ENCODE data around the gene CLASP1. TPM values are rescaled to one million over a fixed set of nuclear protein-coding genes. Genes with fewer than 3 reads are reported as not detected.

Gene CLASP1
- total and polyA plus RNA-seq, 2 of the 8 experiments (the other 6 are each of a cell fraction or from before 2014, with no cell fraction given): 7.3 to 53.9 TPM

DNA sequence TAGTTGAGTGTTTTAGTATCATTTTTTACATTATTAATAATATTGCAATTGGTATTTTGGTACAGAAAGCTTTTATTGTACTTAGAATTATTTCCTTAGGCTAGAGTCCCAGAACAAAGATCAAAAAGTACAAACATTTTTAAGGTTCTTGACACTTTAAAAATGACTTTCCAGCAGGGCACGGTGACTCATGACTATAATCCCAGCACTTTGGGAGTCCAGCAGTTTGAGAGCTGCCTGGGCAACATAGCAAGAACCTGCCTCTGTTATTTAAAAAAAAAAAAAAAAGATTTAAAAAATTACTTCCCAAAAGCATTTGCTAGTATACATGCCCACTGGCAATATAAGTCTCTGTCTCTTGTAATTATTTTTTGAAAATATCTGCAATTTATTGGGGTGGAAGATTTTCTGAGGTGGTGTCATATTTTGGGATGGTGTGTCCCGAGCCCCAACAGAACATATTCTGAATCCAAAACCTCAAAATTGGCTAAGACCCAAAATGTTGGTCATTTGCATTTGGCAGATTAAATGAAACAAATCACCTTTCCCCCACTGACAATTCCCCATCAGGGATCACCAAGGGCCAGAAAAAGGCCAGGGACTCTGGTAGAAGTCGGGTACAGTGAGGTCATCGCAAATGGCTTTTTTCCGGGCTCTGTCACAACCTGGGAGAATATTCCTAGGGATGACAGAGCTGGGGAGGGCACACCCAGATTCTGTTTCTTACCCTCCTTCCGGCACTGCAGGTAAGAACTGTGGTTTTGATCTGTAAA, 45.3 kb upstream of the CLASP1 start:
- no peak overlapping the region for H3K56ac ChIP-seq (replicated peaks; ENCODE audit: insufficient read length, low read depth, low read length)
- H2AK5ac ChIP-seq (ENCODE audit: low read depth, low read length): no peak overlapping the region
- 0 out of 2 replicates have a peak overlapping the region, but pooled peaks have one; percentile 25 for H2BK15ac ChIP-seq (ENCODE audit: low read length)
- H2AFZ ChIP-seq (ENCODE audit: low read length): no peak overlapping the region
- no peak overlapping the region for H3K14ac ChIP-seq (ENCODE audit: insufficient read length)
- CTCF ChIA-PET (ENCODE audit: partially characterized antibody): interaction anchor here (1.7 to 1.9 kb wide), 2 partner anchors 16 to 164 kb away, joined by 4 to 6 read pairs; partner anchors contain the start of gene RNU4ATAC
- H3K27me3 ChIP-seq (replicated peaks in 1 of 4; ENCODE audit: control insufficient read depth in 3 of 4, extremely low read depth in 1 of 4, insufficient read depth in 3 of 4, low read length in 3 of 4): no peaks in the 10 kb centered on the region
- H3K9ac ChIP-seq (replicated peaks in 1 of 4; ENCODE audit: extremely low read depth in 1 of 4, low read depth in 3 of 4, low read length in 3 of 4): no peak overlapping the region
- H3K36me3 ChIP-seq (ENCODE audit: control insufficient read depth in 2 of 4, insufficient read depth in 4 of 4, low read length in 3 of 4): no peaks in the 10 kb centered on the region
- 86% methylated on average over 6 of the region's 6 CpGs; no CpG with 5 or more reads in 1 of the 2 experiments for WGBS, 2 experiments (ENCODE audit: extremely low coverage in 1 of 2, insufficient coverage in 1 of 2, insufficient read length in 1 of 2, insufficient replicate concordance in 2 of 2, low coverage in 1 of 2, low lambda C conversion rate in 2 of 2, missing lambda C conversion rate in 1 of 2)
- no peak overlapping the region for H3K4me3 ChIP-seq (ENCODE audit: extremely low read depth in 1 of 4, insufficient read depth in 2 of 4, low read depth in 3 of 4, low read length in 4 of 4)
- H3K27ac ChIP-seq (ENCODE audit: low read depth, low read length): no peak overlapping the region
- peak overlapping the region; percentile 27; the same call in 1 of the 2 replicates for H2BK5ac ChIP-seq (ENCODE audit: low read depth, low read length)
- H4K8ac ChIP-seq (ENCODE audit: extremely low read depth, insufficient read depth, low read length): no peak overlapping the region
- no peak for FAIRE-seq
- DNase-seq (ENCODE audit: low read depth in 1 of 2, low spot score in 2 of 2): no peak
- H3K79me2 ChIP-seq (ENCODE audit: control insufficient read depth in 1 of 2, insufficient read depth in 2 of 2, low read length in 2 of 2): no peaks in the 10 kb centered on the region
- peak overlapping the region in 1 of 2 experiments; percentile 29; a peak in 2 of 4 replicates for H3K4me2 ChIP-seq (ENCODE audit: insufficient read depth in 1 of 2, low read depth in 2 of 2, low read length in 2 of 2)
- H3K23me2 ChIP-seq (ENCODE audit: low read depth, low read length): no peaks in the 10 kb centered on the region
- no peaks in the 10 kb centered on the region for H3K9me3 ChIP-seq (ENCODE audit: insufficient read depth in 2 of 2, low read depth in 1 of 2, low read length in 1 of 2)
- H4K5ac ChIP-seq (ENCODE audit: insufficient read length, low read depth, low read length): no peak overlapping the region
- no peaks in the 10 kb centered on the region for H3K79me1 ChIP-seq (ENCODE audit: low read depth, low read length)
- no peak overlapping the region for H3K23ac ChIP-seq (ENCODE audit: insufficient read length)
- H3K18ac ChIP-seq (ENCODE audit: extremely low read depth, low read length): no peak overlapping the region
- H2BK20ac ChIP-seq (ENCODE audit: low read length): no peak overlapping the region
- no peak overlapping the region for H2BK12ac ChIP-seq (ENCODE audit: low read depth, low read length)
- H4K20me1 ChIP-seq (replicated peaks in 1 of 2; ENCODE audit: control insufficient read depth in 1 of 2, insufficient read depth in 2 of 2, low read length in 2 of 2): no peaks in the 10 kb centered on the region
- no peak overlapping the region for H2BK120ac ChIP-seq (replicated peaks; ENCODE audit: low read depth, low read length)
- POLR2A ChIA-PET (ENCODE audit: partially characterized antibody): no interaction called here
- no peak overlapping the region for H4K91ac ChIP-seq (replicated peaks; ENCODE audit: insufficient read length, low read length)
- no peak overlapping the region for H3K4ac ChIP-seq (replicated peaks; ENCODE audit: insufficient read length, low read depth, low read length)
- peaks cover 2 to 10% (median 6%) of the 10 kb centered on the region in 4 experiments; a peak in 5 of 7 replicates for H3K4me1 ChIP-seq (replicated peaks in 1 of 4; ENCODE audit: control insufficient read depth in 3 of 4, insufficient read depth in 4 of 4, low read length in 3 of 4)
- no peak for TF ChIP-seq KDM4A (IDR thresholded peaks at IDR 0.05; ENCODE audit: low read depth, low read length, severe bottlenecking)
- no peak for TF ChIP-seq SIX5 (IDR thresholded peaks at IDR 0.05; ENCODE audit: low read depth, low read length)
- TF ChIP-seq TBP (IDR thresholded peaks at IDR 0.05; ENCODE audit: low read depth, low read length): no peak
- no peak for TF ChIP-seq TCF12 (IDR thresholded peaks at IDR 0.05; ENCODE audit: low read depth, low read length)
- no peak for TF ChIP-seq SUZ12 (IDR thresholded peaks at IDR 0.05; ENCODE audit: low read length)
- TF ChIP-seq BCL11A (IDR thresholded peaks at IDR 0.05; ENCODE audit: low read depth in 2 of 2, low read length in 2 of 2): no peak
- TF ChIP-seq POU5F1 (IDR thresholded peaks at IDR 0.05; ENCODE audit: low read depth, low read length): no peak
- TF ChIP-seq SRF (IDR thresholded peaks at IDR 0.05; ENCODE audit: low read depth, low read length): no peak
- TF ChIP-seq EP300 (IDR thresholded peaks at IDR 0.05; ENCODE audit: borderline replicate concordance in 1 of 2, low read depth in 2 of 2, low read length in 2 of 2): no peak
- TF ChIP-seq, protein P1, sequence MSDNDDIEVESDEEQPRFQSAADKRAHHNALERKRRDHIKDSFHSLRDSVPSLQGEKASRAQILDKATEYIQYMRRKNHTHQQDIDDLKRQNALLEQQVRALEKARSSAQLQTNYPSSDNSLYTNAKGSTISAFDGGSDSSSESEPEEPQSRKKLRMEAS (IDR thresholded peaks at IDR 0.05): no peak
- no peak for TF ChIP-seq RAD21 (IDR thresholded peaks at IDR 0.05 in 1 of 2, conservative IDR thresholded peaks at IDR 0.05 in 1 of 2; ENCODE audit: low read depth in 2 of 2, low read length in 2 of 2)
- no peak for TF ChIP-seq MAFK (IDR thresholded peaks at IDR 0.05; ENCODE audit: low read depth, low read length)

All from H1 (cell line).